SK-MEL-5 (cell line): ENCODE results near the gene BAG5. TPM values are rescaled to one million over a fixed set of nuclear protein-coding genes. Genes with fewer than 3 reads are reported as not detected.
A peak's percentile ranks its signal among the peaks of the same experiment; 100 is the strongest.

Source experiments
- DNase-seq: peaks from one replicate; pipeline ENCODE4 v3.0.0-alpha.2; 2016; ENCODE audit warnings: low read depth, low spot score
- in situ Hi-C: cut with HindIII; loops from 2 replicates; pipeline ENCODE4 v1.10.0; 2016; ENCODE audit warnings: low sequenced_read_pairs, high pct_unique_total_duplicates, low pct_unique_long_range_greater_than_20kb
- total RNA-seq: library from RNA; depleted of rRNA; stranded (reverse); fragments of >200 nt; shearing (Covaris generic); gene quantifications from 2 replicates; pipeline ENCODE4 v1.2.3, GENCODE V29; 2014

Gene BAG5
- total RNA-seq, 1 experiment from 2014 or later = 26.9 TPM

- no peak for DNase-seq
- in situ Hi-C loops = no loop called here
These were observed 11.8 kb downstream of the BAG5 start for GRCh38 chr14:103550451-103551337.

GRCh38 chr14:103549361-103550311, 12.8 kb downstream of the BAG5 start:
- peak; percentile 52 for DNase-seq
- in situ Hi-C loops = no loop called here

GRCh38 chr14:103548463-103549351, 13.8 kb downstream of the BAG5 start:
- in situ Hi-C loops = no loop called here
- no peak for DNase-seq

GRCh38 chr14:103547941-103548462, 14.5 kb downstream of the BAG5 start:
- no peak for DNase-seq
- in situ Hi-C loops = no loop called here

GRCh38 chr14:103547455-103547940, 15.0 kb downstream of the BAG5 start:
- in situ Hi-C loops = no loop called here
- no peak for DNase-seq

- in situ Hi-C loops = no loop called here
- peak; percentile 65 for DNase-seq
These were observed 15.6 kb downstream of the BAG5 start for GRCh38 chr14:103546652-103547454.

- in situ Hi-C loops = no loop called here
- no peak for DNase-seq
These were observed 16.4 kb downstream of the BAG5 start for GRCh38 chr14:103545915-103546651.

- no peak for DNase-seq
- in situ Hi-C loops = no loop called here
These were observed 17.1 kb downstream of the BAG5 start for GRCh38 chr14:103545219-103545914.

GRCh38 chr14:103544388-103545218, 17.9 kb downstream of the BAG5 start:
- no peak for DNase-seq
- in situ Hi-C loops = no loop called here

GRCh38 chr14:103543721-103544387, 18.6 kb downstream of the BAG5 start:
- in situ Hi-C loops = no loop called here
- no peak for DNase-seq

- DNase-seq = no peak
- in situ Hi-C loops = no loop called here
These were observed 19.3 kb downstream of the BAG5 start for GRCh38 chr14:103543140-103543539.

GRCh38 chr14:103542605-103543088, 19.8 kb downstream of the BAG5 start:
- DNase-seq = no peak
- in situ Hi-C loops = no loop called here

GRCh38 chr14:103541709-103542604, 20.5 kb downstream of the BAG5 start:
- no peak for DNase-seq
- in situ Hi-C loops = no loop called here
